ENCODE results near the gene PRDM10.

Gene PRDM10

DNA sequence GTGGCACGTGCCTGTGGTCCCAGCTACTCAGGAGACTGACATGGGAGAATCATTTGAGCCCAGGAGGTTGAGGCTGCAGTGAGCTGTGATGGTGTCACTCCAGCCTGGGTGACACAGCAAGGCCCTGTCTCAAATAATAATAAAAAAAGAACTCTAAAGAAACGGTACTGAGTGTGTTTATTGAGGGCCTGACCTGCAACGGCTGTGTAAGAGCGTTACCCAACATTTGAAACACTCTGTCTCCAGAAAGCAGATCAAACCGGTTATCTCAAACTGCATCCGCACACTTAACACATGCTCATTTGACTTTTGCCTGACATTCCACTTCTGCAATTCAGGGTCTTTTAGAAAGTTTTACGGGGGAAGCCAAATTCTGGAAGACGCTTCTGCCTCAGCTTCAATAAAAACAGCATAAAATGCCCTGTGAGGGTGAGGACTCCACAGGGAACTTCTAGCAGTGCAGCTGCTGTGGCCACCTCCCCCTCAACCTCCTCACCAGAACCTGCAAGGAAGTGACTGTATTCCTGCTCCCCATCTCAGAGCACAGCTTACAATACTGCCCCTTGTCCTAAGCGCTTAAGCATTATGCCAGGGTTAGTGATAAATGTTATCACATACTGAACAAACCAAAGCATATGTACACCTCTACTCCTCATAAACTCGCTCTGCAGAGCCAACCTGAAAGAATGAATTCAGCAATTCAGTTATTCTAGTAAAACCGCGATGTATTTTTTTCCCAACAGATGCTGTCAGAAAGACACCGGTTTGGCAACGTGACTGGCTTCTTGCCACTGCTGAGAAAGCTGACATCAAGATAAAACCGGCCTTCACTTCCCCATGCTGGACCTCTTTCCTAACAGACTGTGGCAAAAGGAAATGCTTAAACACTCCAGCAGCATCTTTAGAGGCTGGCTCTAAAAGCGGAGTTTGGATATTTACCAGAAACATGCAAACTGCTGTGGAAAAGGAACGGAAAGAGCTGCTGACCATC, 52.2 kb downstream of the PRDM10 start:
- no peak overlapping the region for H3K27ac Mint-ChIP-seq
- no peaks in the 10 kb centered on the region for H3K27me3 Mint-ChIP-seq
- H3K4me1 Mint-ChIP-seq (ENCODE audit: low read depth) = peaks cover 11% of the 10 kb centered on the region
- no peak overlapping the region for H3K4me3 Mint-ChIP-seq
- peaks cover 16% of the 10 kb centered on the region for H3K36me3 Mint-ChIP-seq (ENCODE audit: low read depth)
- H3K9me3 Mint-ChIP-seq = no peaks in the 10 kb centered on the region

DNA sequence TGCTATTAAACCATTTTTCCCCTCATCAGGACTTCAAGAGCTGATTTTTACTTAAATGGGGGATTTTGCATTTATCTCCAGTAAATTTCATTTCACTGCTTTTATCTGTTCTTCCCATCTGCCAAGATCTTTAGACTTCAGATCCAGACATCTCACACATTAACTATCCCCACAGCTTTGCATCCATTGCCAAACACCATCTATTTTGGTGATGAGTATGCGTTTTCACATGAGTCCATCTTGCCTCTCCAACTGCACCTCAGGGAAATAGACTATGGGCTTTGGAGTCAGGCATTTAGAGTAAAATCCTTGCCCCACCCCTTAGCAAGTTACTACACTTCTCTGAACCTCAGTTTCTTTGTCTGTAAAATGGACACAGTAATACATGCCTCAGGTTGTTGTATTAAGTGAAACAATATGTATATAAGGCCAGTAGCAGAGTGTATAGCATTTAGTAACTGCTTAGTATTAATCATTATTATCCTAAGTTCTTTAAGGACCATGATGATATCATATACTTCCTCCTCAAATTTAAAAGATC, 53.6 kb downstream of the PRDM10 start:
- Mint-ChIP-seq H3K27ac (no peak overlapping the region), H3K9me3 (no peaks in the 10 kb centered on the region), H3K4me1 (ENCODE audit: low read depth) (peaks cover 11% of the 10 kb centered on the region), H3K4me3 (no peak overlapping the region), H3K27me3 (no peaks in the 10 kb centered on the region), H3K36me3 (ENCODE audit: low read depth) (peaks cover 20% of the 10 kb centered on the region)

- Mint-ChIP-seq H3K36me3 (ENCODE audit: low read depth) (peaks cover 24% of the 10 kb centered on the region), H3K4me1 (ENCODE audit: low read depth) (peaks cover 11% of the 10 kb centered on the region), H3K27ac (no peak overlapping the region), H3K4me3 (no peak overlapping the region), H3K9me3 (no peaks in the 10 kb centered on the region), H3K27me3 (no peaks in the 10 kb centered on the region)
Observed at GRCh38 chr11:129947474-129947873, 55.2 kb downstream of the PRDM10 start.

DNA sequence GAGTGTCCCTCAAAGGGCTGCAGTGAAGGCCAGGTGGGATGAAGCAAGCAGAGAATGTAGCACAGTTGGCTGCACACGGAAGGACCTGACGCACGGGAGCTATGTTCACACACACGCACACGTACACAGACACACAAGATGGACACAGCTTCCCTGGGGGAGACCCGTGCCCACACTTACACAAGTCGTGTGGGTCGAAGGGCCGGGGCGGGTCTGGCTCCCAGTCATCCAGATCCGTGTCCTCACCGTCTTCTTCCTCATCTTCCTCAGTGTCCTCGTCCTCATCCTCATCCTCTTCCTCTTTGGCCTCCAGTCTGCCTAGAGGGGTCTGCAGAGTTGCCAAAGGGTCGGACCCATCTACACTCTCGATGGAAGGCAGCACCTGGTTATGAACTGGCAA, 55.7 kb downstream of the PRDM10 start:
- Mint-ChIP-seq H3K36me3 (ENCODE audit: low read depth) (peaks cover 24% of the 10 kb centered on the region), H3K27ac (no peak overlapping the region), H3K4me1 (ENCODE audit: low read depth) (peaks cover 9% of the 10 kb centered on the region)

DNA sequence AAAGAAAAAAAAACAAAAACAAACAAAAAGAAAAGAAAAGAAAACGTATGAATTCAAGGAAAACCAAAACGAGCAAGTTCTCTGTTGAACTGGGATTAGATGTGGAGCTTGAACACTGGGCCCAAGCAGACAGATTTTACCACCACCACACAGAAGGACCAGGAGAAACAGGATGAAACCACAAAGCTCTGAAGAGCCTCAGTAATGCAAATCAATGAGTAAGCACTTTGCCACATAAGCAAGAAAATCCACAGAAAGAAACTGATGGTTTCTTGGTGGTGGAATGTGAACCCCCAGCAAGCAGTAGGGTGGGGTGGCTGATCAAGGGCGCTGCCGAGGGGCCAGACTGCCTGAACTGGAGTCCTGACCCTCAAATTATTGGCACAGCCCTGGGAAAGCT, 56.4 kb downstream of the PRDM10 start:
- no peaks in the 10 kb centered on the region for H3K27me3 Mint-ChIP-seq
- peaks cover 30% of the 10 kb centered on the region for H3K36me3 Mint-ChIP-seq (ENCODE audit: low read depth)
- H3K4me1 Mint-ChIP-seq (ENCODE audit: low read depth) = peaks cover 5% of the 10 kb centered on the region
- no peaks in the 10 kb centered on the region for H3K9me3 Mint-ChIP-seq
- H3K27ac Mint-ChIP-seq = no peak overlapping the region
- H3K4me3 Mint-ChIP-seq = no peak overlapping the region

More for the DNA sequence above, 55.7 kb downstream of the PRDM10 start:
- no peaks in the 10 kb centered on the region for H3K27me3 Mint-ChIP-seq
- H3K4me3 Mint-ChIP-seq = no peak overlapping the region
- H3K9me3 Mint-ChIP-seq = no peaks in the 10 kb centered on the region

- no peaks in the 10 kb centered on the region for H3K27me3 Mint-ChIP-seq
- H3K36me3 Mint-ChIP-seq (ENCODE audit: low read depth) = peaks cover 31% of the 10 kb centered on the region
- H3K4me1 Mint-ChIP-seq (ENCODE audit: low read depth) = peaks cover under 1% of the 10 kb centered on the region
- H3K9me3 Mint-ChIP-seq = no peaks in the 10 kb centered on the region
- no peak overlapping the region for H3K4me3 Mint-ChIP-seq
- H3K27ac Mint-ChIP-seq = no peak overlapping the region
Observed at GRCh38 chr11:129945373-129945772, 57.3 kb downstream of the PRDM10 start.

DNA sequence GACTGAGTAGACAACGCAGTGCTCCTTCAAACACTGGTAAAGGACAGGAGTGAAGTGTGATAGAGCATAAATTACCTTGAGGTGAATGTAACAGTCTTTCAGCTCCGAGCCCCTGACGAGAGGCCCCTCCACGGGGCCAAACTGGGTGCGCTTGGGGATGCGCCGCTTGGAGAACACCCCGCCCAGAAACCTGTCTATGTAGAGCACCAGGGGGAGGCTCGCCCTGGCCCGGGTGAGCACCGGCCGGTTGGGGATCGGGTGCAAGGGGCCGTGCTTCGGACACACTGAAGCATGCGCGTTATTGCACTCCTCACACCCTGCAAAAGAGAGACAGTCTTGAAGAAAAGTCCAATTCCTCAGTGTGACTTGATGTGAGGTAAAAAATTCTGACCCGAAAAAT, 57.9 kb downstream of the PRDM10 start:
- no peaks in the 10 kb centered on the region for H3K27me3 Mint-ChIP-seq

DNA sequence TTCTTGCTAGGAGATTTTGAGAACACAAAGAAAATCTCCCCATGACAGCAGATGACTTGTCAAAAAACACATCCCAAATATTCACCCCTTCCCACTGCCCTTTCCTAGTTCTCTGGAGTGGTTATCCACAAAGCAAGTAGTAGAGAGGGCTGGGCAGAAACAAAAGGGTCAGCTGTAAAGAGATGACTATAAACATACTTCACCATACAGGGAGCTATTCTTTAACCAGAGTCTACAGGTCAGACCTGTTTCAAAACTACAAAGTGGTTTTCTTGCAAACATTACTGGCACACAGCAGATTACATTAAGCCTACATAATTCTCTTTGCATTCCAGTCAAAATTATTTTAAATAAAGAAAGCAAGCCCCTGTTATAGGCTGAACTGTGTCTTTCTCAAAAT, 59.6 kb downstream of the PRDM10 start:
- H3K27ac Mint-ChIP-seq = no peak overlapping the region
- no peaks in the 10 kb centered on the region for H3K27me3 Mint-ChIP-seq
- H3K36me3 Mint-ChIP-seq (ENCODE audit: low read depth) = peaks cover 36% of the 10 kb centered on the region
- H3K9me3 Mint-ChIP-seq = no peaks in the 10 kb centered on the region
- no peak overlapping the region for H3K4me3 Mint-ChIP-seq
- H3K4me1 Mint-ChIP-seq (ENCODE audit: low read depth) = no peaks in the 10 kb centered on the region

More for the DNA sequence above, 57.9 kb downstream of the PRDM10 start:
- Mint-ChIP-seq H3K4me1 (ENCODE audit: low read depth) (no peaks in the 10 kb centered on the region), H3K27ac (no peak overlapping the region), H3K9me3 (no peaks in the 10 kb centered on the region), H3K36me3 (ENCODE audit: low read depth) (peaks cover 33% of the 10 kb centered on the region), H3K4me3 (no peak overlapping the region)

- Mint-ChIP-seq H3K4me1 (ENCODE audit: low read depth) (no peaks in the 10 kb centered on the region), H3K27me3 (no peaks in the 10 kb centered on the region), H3K9me3 (no peaks in the 10 kb centered on the region), H3K27ac (no peak overlapping the region), H3K4me3 (no peak overlapping the region), H3K36me3 (ENCODE audit: low read depth) (peaks cover 24% of the 10 kb centered on the region)
Observed at GRCh38 chr11:129939510-129939909, 63.1 kb downstream of the PRDM10 start.

GRCh38 chr11:129938764-129939163, 63.9 kb downstream of the PRDM10 start:
- Mint-ChIP-seq H3K27ac (no peak overlapping the region), H3K4me1 (ENCODE audit: low read depth) (no peaks in the 10 kb centered on the region), H3K27me3 (no peaks in the 10 kb centered on the region), H3K4me3 (no peak overlapping the region), H3K36me3 (ENCODE audit: low read depth) (peaks cover 30% of the 10 kb centered on the region), H3K9me3 (no peaks in the 10 kb centered on the region)

DNA sequence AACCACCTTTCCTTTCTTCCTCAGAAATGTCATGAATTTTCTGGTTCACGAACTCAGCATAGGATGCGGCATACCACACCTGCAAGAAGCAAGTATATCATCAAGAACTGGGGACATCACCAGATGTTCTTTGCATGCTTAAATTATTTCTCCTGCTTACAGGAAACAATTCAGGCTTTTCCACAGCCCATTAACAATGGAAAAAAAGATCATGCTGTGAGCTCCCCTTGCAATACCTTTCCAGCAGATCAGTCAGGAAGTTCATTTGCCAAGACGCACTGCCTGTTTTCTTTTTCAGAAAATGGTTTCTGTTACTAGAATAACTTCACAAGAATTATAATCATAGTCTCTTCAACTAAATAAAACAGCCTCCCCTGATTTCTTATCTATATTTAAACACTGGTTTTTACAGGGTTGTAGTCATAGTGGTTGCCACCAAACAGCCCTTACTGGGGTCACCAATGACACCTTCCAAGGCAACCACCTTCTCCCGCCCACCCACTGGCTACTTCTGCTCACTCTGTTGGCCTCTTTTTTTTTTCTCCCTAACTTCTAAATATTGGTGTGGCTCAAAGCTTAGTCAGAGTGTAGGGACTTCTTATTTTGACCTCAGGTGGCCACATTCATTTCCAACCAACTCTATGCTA, 64.9 kb downstream of the PRDM10 start:
- Mint-ChIP-seq H3K27me3 (no peaks in the 10 kb centered on the region), H3K4me1 (ENCODE audit: low read depth) (no peaks in the 10 kb centered on the region), H3K9me3 (no peaks in the 10 kb centered on the region), H3K36me3 (ENCODE audit: low read depth) (peaks cover 27% of the 10 kb centered on the region), H3K4me3 (no peak overlapping the region), H3K27ac (no peak overlapping the region)

GRCh38 chr11:129935723-129936122, 66.9 kb downstream of the PRDM10 start:
- Mint-ChIP-seq H3K9me3 (no peaks in the 10 kb centered on the region), H3K27ac (no peak overlapping the region), H3K27me3 (no peaks in the 10 kb centered on the region), H3K4me1 (ENCODE audit: low read depth) (no peaks in the 10 kb centered on the region), H3K36me3 (ENCODE audit: low read depth) (peaks cover 33% of the 10 kb centered on the region), H3K4me3 (no peak overlapping the region)

- peaks cover 44% of the 10 kb centered on the region for H3K36me3 Mint-ChIP-seq (ENCODE audit: low read depth)
- no peak overlapping the region for H3K4me3 Mint-ChIP-seq
- H3K9me3 Mint-ChIP-seq = no peaks in the 10 kb centered on the region
Observed at GRCh38 chr11:129933891-129934290, 68.7 kb downstream of the PRDM10 start.

DNA sequence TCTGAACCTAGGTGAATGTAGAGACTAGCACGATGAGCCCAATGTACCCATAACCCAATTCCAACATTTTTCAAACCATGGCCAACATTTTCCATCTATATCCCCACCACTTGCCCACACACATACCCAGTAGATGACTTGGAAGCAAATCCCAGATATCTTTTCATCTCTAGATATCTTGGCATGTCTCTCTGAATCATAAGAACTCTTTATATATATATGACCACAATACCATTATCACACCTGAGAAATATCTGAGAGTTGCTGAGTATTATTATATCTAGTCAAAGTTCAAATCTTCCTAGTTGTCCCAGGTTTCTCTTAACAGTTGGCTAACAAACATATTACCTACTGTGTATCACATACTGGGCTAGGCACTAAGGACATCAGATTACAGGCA, 69.4 kb downstream of the PRDM10 start:
- no peak overlapping the region for H3K27ac Mint-ChIP-seq
- H3K36me3 Mint-ChIP-seq (ENCODE audit: low read depth) = peaks cover 47% of the 10 kb centered on the region
- no peaks in the 10 kb centered on the region for H3K27me3 Mint-ChIP-seq
- H3K4me3 Mint-ChIP-seq = no peak overlapping the region
- H3K4me1 Mint-ChIP-seq (ENCODE audit: low read depth) = no peaks in the 10 kb centered on the region
- H3K9me3 Mint-ChIP-seq = no peaks in the 10 kb centered on the region

More at GRCh38 chr11:129933891-129934290, 68.7 kb downstream of the PRDM10 start:
- Mint-ChIP-seq H3K27me3 (no peaks in the 10 kb centered on the region), H3K4me1 (ENCODE audit: low read depth) (no peaks in the 10 kb centered on the region), H3K27ac (no peak overlapping the region)

DNA sequence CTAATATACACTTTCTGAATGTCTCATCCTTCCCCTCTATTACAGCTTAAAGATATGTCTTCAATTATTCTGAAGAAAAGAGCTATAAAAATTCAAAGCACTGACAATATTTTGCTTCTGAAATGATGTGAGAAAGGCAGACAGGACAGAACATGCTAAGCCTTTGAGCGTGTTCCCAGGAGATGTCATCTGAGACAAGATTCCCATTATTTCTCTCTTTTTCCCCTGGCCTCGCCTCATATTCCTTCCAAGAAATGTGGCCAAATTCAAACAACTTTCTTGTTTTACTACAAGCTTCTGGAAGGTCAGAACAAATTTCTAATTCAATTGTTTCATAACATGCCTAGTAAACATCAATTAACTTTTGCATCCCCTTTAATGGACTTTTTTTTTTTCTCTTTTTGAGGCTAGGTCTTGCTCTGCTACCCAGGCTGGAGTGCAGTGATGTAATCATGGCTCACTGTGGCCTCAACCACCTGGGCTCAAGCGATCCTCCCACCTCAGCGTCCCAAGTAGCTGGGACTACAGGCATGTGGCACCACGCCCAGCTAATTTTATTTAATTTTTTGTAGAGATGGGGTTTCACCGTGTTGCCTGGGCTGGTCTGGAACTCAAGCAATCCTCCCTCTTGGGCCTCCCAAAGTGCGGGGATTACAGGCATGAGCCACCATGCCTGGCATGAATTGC, 70.1 kb downstream of the PRDM10 start:
- H3K4me3 Mint-ChIP-seq = no peak overlapping the region
- H3K27ac Mint-ChIP-seq = no peak overlapping the region
- no peaks in the 10 kb centered on the region for H3K27me3 Mint-ChIP-seq
- no peaks in the 10 kb centered on the region for H3K9me3 Mint-ChIP-seq
- H3K36me3 Mint-ChIP-seq (ENCODE audit: low read depth) = peaks cover 50% of the 10 kb centered on the region
- no peaks in the 10 kb centered on the region for H3K4me1 Mint-ChIP-seq (ENCODE audit: low read depth)

Data from stimulated activated naive CD8-positive, alpha-beta T cell treated with anti-CD3 and anti-CD28 coated beads, Interleukin-15, Interleukin-2, amounts not matched to agents 100 ng/mL and 50 ng/mL, for 24 hours (primary cell).